ENCODE results near the gene MTA1. TPM values are rescaled to one million over a fixed set of nuclear protein-coding genes. Genes with fewer than 3 reads are reported as not detected.
A peak's percentile ranks its signal among the peaks of the same experiment; 100 is the strongest.

MTA1 gene
- total and polyA plus RNA-seq, 12 donors: 11.8 to 270 (median 59.5) TPM

DNA sequence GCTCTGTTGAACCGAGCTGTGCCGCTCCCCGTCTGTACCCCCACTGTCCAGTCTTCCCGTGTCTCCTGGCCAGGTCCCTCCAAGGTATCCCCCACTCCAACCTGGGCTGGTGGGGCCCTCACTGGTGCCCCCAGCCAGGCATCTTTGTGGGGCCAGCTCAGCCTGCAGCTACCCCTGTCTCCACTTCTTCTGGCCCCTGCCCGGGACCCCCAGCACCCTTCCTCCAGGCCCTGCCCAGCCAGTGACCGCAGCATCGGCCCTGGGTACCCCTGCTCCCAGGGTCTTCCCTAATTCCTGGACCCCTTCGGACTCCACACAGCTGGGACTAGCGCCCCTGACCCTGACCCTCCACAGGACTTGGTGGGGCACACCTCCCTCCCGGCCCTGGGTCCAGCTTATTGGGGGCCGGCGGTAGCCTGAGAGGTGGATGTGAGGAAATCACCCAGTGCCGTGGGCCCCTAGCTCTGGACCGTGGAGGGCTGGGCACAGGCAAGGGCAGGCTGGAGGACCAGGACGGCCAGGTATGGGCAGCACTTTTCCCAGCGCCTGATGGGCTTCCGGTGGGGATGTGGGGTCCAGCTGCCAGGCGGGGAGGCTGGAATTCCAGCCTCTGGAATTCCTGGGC lies 63.0 kb downstream of the MTA1 start:
- H3K36me3 ChIP-seq (replicated peaks in 1 of 2): no peaks in the 10 kb centered on the region
- H3K27ac ChIP-seq: peak overlapping the region in 4 of 5 donors; percentile 32 to 91 (median 73)
- DNase-seq: no peak
- TF ChIP-seq CTCF (IDR thresholded peaks at IDR 0.05) (no peak), POLR2A (IDR thresholded peaks at IDR 0.05) (no peak)
- peaks cover 13 to 45% of the 10 kb centered on the region in 2 donors for H3K4me1 ChIP-seq (replicated peaks in 1 of 2)
- no peak overlapping the region for H3K4me3 ChIP-seq
- peaks cover 9% of the 10 kb centered on the region for H3K27me3 ChIP-seq
- 59 to 71% (median 69%) methylated on average over 8 to 18 of the region's 18 CpGs for WGBS, 4 donors
- intact Hi-C loops (cut with DNase I): no loop called here
- H3K9me3 ChIP-seq (replicated peaks in 1 of 3): no peaks in the 10 kb centered on the region

DNA sequence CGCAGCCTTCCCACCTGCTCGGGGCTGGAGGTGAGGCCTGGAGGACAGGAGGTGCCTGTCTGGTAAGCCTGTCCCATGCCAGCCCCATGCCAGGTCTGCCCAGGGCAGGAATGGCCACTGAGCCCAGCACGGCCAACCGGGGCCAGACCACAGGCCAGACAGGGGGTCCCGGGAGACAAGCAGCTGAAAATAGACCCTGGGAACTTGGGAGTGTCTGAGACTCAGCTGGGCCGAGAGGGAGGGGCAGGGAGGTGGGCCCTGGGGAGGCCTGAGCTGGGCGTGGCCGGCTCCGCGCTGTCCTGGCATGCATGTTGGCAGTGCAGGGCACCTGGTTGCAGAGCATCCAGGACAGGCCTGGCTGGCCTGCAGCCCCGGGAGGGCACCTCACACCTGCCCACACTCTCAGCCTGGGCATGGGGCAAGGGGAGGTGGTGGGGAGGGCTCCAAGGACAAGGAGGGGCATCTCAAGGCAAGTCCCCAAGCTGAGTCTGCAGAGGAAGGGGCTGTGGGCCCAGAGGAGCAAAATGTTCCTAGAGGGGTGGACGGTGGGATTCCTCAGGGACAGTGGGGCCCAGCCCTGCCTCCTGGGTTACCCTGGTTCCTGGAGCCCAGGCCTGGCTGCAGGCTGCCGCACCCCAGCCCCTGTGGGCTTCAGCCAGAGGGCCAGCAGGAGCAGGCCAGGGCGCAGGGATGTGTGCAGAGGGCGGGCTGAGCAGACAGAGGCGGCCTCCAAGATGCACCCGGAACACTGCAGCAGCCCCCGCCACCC lies 63.9 kb downstream of the MTA1 start:
- TF ChIP-seq CTCF (IDR thresholded peaks at IDR 0.05) (no peak), POLR2A (IDR thresholded peaks at IDR 0.05) (no peak)
- Histone ChIP-seq H3K36me3 (replicated peaks in 1 of 2) (no peaks in the 10 kb centered on the region), H3K27me3 (peaks cover 11% of the 10 kb centered on the region), H3K9me3 (replicated peaks in 1 of 3) (no peaks in the 10 kb centered on the region), H3K4me1 (replicated peaks in 1 of 2) (peaks cover 13 to 49% of the 10 kb centered on the region in 2 donors), H3K27ac (peak overlapping the region in 2 of 5 donors; percentile 91), H3K4me3 (no peak overlapping the region)
- 75 to 93% (median 78%) methylated on average over 2 to 18 of the region's 18 CpGs for WGBS, 4 donors
- DNase-seq: no peak
- intact Hi-C loops (cut with DNase I): no loop called here

GRCh38 chr14:105484069-105484996 lies 64.7 kb downstream of the MTA1 start:
- Histone ChIP-seq H3K27me3 (peaks cover 11% of the 10 kb centered on the region), H3K36me3 (replicated peaks in 1 of 2) (no peaks in the 10 kb centered on the region), H3K4me3 (no peak overlapping the region), H3K4me1 (replicated peaks in 1 of 2) (peaks cover 13 to 53% of the 10 kb centered on the region in 2 donors), H3K27ac (peak overlapping the region in 1 of 5 donors; percentile 26), H3K9me3 (replicated peaks in 1 of 3) (no peaks in the 10 kb centered on the region)
- peak in 1 of 7 donors; percentile 80 for DNase-seq
- intact Hi-C loops (cut with DNase I): no loop called here
- 54 to 65% (median 58%) methylated on average over 13 to 20 of the region's 20 CpGs for WGBS, 4 donors
- no peak for TF ChIP-seq POLR2A (IDR thresholded peaks at IDR 0.05)
- TF ChIP-seq CTCF (IDR thresholded peaks at IDR 0.05): no peak

- Histone ChIP-seq H3K4me3 (no peak overlapping the region), H3K9me3 (replicated peaks in 1 of 3) (no peaks in the 10 kb centered on the region), H3K27me3 (peaks cover 11% of the 10 kb centered on the region), H3K27ac (no peak overlapping the region), H3K4me1 (replicated peaks in 1 of 2) (peaks cover 16 to 56% of the 10 kb centered on the region in 2 donors), H3K36me3 (replicated peaks in 1 of 2) (no peaks in the 10 kb centered on the region)
- intact Hi-C loops (cut with DNase I): loop anchor here (5.0 kb wide), 2 partner anchors 38 to 113 kb away; no protein-coding TSS in a partner anchor
- TF ChIP-seq CTCF (IDR thresholded peaks at IDR 0.05): no peak
- TF ChIP-seq POLR2A (IDR thresholded peaks at IDR 0.05): no peak
- WGBS, 4 donors: 74 to 88% (median 78%) methylated on average over 5 to 16 of the region's 16 CpGs
- no peak for DNase-seq
These were observed 65.4 kb downstream of the MTA1 start for GRCh38 chr14:105484997-105485393.

Data from adrenal gland (tissue), 12 donors.